Sigmoid colon (tissue), 3 donors: ENCODE results near the gene PCBP3.

Source experiments
- CTCF ChIP-seq, 4 experiments: fragments of 450-650 bp in 3 of 4; fragments of 200-600 bp in 1 of 4; IDR thresholded peaks; one replicate each; pipeline ENCODE4 v1.5.1; 2016 to 2019; ENCODE audit warnings: antibody characterized with exemption in 4 of 4, mild to moderate bottlenecking in 3 of 4, moderate library complexity in 2 of 4
- POLR2A ChIP-seq, 2 donors: fragments of 450-650 bp; IDR thresholded peaks; one replicate each; pipeline ENCODE4 v1.6.1; 2016; ENCODE audit warnings: antibody characterized with exemption in 2 of 2, mild to moderate bottlenecking in 2 of 2, moderate library complexity in 2 of 2

- TF ChIP-seq POLR2A (IDR thresholded peaks at IDR 0.05) (no peak), CTCF (IDR thresholded peaks at IDR 0.05) (no peak)
These were observed 323.4 kb downstream of the PCBP3 start for GRCh38 chr21:45966791-45967394.
